Chondrocyte (in vitro differentiated cells): Measurements from ENCODE around the gene OR4C46. TPM values are rescaled to one million over a fixed set of nuclear protein-coding genes. Genes with fewer than 3 reads are reported as not detected.
"Not testable (repeated sequence)": the region's sequence is repeated elsewhere in the genome, so short reads cannot be mapped to it uniquely, and the experiment has no call there.

Experiments
- DNase-seq: peaks from one replicate; pipeline ENCODE4 v3.0.0; 2021; ENCODE audit warnings: mixed read lengths, low spot score
- H3K27ac Mint-ChIP-seq: one replicate; pipeline ENCODE4 v1.8.0; 2021; ENCODE audit warnings: mild to moderate bottlenecking, moderate library complexity, mixed read lengths; ENCODE audit not compliant: unreplicated experiment
- H3K27me3 Mint-ChIP-seq: 2 replicates; pipeline ENCODE4 v1.8.0; 2021; ENCODE audit warnings: low read depth, mixed read lengths
- H3K36me3 Mint-ChIP-seq: 2 replicates; pipeline ENCODE4 v1.8.0; 2021; ENCODE audit warnings: low read depth, mixed read lengths
- H3K4me1 Mint-ChIP-seq: 2 replicates; pipeline ENCODE4 v1.8.0; 2021; ENCODE audit warnings: low read depth, mild to moderate bottlenecking, mixed read lengths
- H3K4me3 Mint-ChIP-seq: one replicate; pipeline ENCODE4 v1.8.0; 2021; ENCODE audit warnings: mild to moderate bottlenecking, moderate library complexity, mixed read lengths; ENCODE audit not compliant: unreplicated experiment
- H3K9me3 Mint-ChIP-seq: 2 replicates; pipeline ENCODE4 v1.8.0; 2021; ENCODE audit warnings: low read depth, mixed read lengths
- CTCF ChIP-seq: fragments of 200-600 bp; sonication (generic); IDR thresholded peaks from 2 replicates; pipeline ENCODE4 v1.5.0; 2021; ENCODE audit warnings: antibody characterized with exemption, mild to moderate bottlenecking, moderate library complexity
- long read RNA-seq: library from polyadenylated mRNA; stranded (forward); transcript quantifications from one replicate; pipeline ENCODE4 v2.0.0, GENCODE V29; 2021
- total RNA-seq: library from RNA; stranded (reverse); gene quantifications from 3 replicates; pipeline ENCODE4 v1.2.1, GENCODE V29; 2021

Gene OR4C46
- not detected in 3 replicates for total RNA-seq
- long read RNA-seq, result 0 reads

GRCh38 chr11:54603898-54604297, at the start of gene OR4C46:
TSS of gene OR4C46 (minus strand) at chr11:54603998. CDS start at chr11:54603998, 0 bp downstream.
- no peak for DNase-seq
- no peak for TF ChIP-seq CTCF
- Mint-ChIP-seq H3K4me3 (no peak within 1 kb of the TSS), H3K4me1 (no peaks in the 10 kb centered on the region), H3K36me3 (no peaks in the 10 kb centered on the region), H3K27me3 (no peaks in the 10 kb centered on the region), H3K27ac (no peak within 1 kb of the TSS), H3K9me3 (peaks cover 44% of the 10 kb centered on the region)

GRCh38 chr11:54645606-54646005, 41.8 kb upstream of the OR4C46 start:
- H3K9me3 Mint-ChIP-seq, result peaks cover 47% of the 10 kb centered on the region
- H3K36me3 Mint-ChIP-seq, H3K4me3 Mint-ChIP-seq: not testable (repeated sequence)

GRCh38 chr11:54561439-54561838, 42.4 kb downstream of the OR4C46 start:
- not testable (repeated sequence) for H3K4me3 Mint-ChIP-seq, H3K4me1 Mint-ChIP-seq, DNase-seq, H3K27ac Mint-ChIP-seq, H3K36me3 Mint-ChIP-seq, H3K27me3 Mint-ChIP-seq
- peaks cover 73% of the 10 kb centered on the region for H3K9me3 Mint-ChIP-seq

More at GRCh38 chr11:54645606-54646005, 41.8 kb upstream of the OR4C46 start:
- H3K4me1 Mint-ChIP-seq, H3K27me3 Mint-ChIP-seq, DNase-seq, H3K27ac Mint-ChIP-seq: not testable (repeated sequence)

GRCh38 chr11:54558919-54559318, 44.9 kb downstream of the OR4C46 start:
- no peak for TF ChIP-seq CTCF
- H3K36me3 Mint-ChIP-seq, result peaks cover 3% of the 10 kb centered on the region
- no peak overlapping the region for H3K4me3 Mint-ChIP-seq
- no peak for DNase-seq
- no peaks in the 10 kb centered on the region for H3K27me3 Mint-ChIP-seq
- H3K4me1 Mint-ChIP-seq, result no peaks in the 10 kb centered on the region
- H3K27ac Mint-ChIP-seq, result no peak overlapping the region
- peaks cover 58% of the 10 kb centered on the region for H3K9me3 Mint-ChIP-seq

- Mint-ChIP-seq H3K27me3 (no peaks in the 10 kb centered on the region), H3K4me1 (no peaks in the 10 kb centered on the region), H3K9me3 (peaks cover 59% of the 10 kb centered on the region), H3K4me3 (no peak overlapping the region), H3K27ac (no peak overlapping the region), H3K36me3 (peaks cover 3% of the 10 kb centered on the region)
- TF ChIP-seq CTCF, result no peak
- DNase-seq, result no peak
Observed at GRCh38 chr11:54558407-54558806, 45.4 kb downstream of the OR4C46 start.

Other genes with a start within 250 kb of the OR4C46 start
- gene OR4A5, start 102.8 kb upstream of the OR4C46 start, total RNA-seq, result not detected in 3 replicates